Right lobe of liver (tissue), 4 donors: ENCODE measurements around the gene NPSR1.

Experiments
- POLR2A ChIP-seq: fragments of 450-650 bp; IDR thresholded peaks from one replicate; pipeline ENCODE4 v1.6.1; 2017; ENCODE audit warnings: antibody characterized with exemption, mild to moderate bottlenecking
- TF ChIP-seq, protein P1 (sequence below), 4 donors: fragments of 200-600 bp in 3 of 4; fragments of 450-650 bp in 1 of 4; IDR thresholded peaks; one replicate each; pipeline versions ENCODE4 v1.5.1 to v1.8.0; 2016 to 2022; ENCODE audit warnings: antibody characterized with exemption in 4 of 4, mild to moderate bottlenecking in 2 of 4
- donor health status: DM: no; HTN: no; CAD: no.
- donor health status: DM: no; HTN: no; CAD: no.
- donor health status: DM: no; HTN: yes; CAD: no.

DNA sequence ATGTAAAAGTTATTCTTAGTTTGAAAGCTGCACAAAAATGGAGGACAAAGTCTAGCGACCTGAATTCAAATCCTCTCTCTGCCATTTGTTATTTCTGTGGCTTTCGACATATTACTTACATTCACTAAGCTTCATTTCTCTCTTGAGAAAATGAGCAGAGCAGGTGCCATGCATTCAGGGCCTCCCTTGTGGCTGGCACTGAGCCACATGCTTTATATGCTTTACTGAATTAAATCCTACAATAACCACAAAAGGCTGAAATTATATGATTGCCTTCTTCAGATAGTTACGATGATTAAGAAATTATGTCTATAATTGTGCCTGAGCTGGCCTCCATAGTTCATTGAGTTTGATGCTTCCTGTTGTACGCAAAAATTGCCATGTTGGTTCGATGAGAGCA, 98.7 kb downstream of the NPSR1 start:
- TF ChIP-seq, protein P1, sequence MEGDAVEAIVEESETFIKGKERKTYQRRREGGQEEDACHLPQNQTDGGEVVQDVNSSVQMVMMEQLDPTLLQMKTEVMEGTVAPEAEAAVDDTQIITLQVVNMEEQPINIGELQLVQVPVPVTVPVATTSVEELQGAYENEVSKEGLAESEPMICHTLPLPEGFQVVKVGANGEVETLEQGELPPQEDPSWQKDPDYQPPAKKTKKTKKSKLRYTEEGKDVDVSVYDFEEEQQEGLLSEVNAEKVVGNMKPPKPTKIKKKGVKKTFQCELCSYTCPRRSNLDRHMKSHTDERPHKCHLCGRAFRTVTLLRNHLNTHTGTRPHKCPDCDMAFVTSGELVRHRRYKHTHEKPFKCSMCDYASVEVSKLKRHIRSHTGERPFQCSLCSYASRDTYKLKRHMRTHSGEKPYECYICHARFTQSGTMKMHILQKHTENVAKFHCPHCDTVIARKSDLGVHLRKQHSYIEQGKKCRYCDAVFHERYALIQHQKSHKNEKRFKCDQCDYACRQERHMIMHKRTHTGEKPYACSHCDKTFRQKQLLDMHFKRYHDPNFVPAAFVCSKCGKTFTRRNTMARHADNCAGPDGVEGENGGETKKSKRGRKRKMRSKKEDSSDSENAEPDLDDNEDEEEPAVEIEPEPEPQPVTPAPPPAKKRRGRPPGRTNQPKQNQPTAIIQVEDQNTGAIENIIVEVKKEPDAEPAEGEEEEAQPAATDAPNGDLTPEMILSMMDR (IDR thresholded peaks at IDR 0.05), result no peak
- no peak for TF ChIP-seq POLR2A
